Prostate gland (tissue), 2 donors: Measurements from ENCODE around the gene CC2D1B. TPM values are rescaled to one million over a fixed set of nuclear protein-coding genes. Genes with fewer than 3 reads are reported as not detected.

Source experiments
- DNase-seq: peaks from one replicate; pipeline ENCODE4 v3.0.0-alpha.2; 2019; ENCODE audit warnings: low spot score
- H3K27ac ChIP-seq, 2 donors: fragments of 200-600 bp; sonication (generic); 2 replicates each; pipeline ENCODE4 v1.5.1; 2017 to 2019
- H3K27me3 ChIP-seq: fragments of 200-600 bp; sonication (generic); replicated peaks from 2 replicates; pipeline ENCODE4 v1.5.1; 2019; ENCODE audit not compliant: insufficient read depth
- H3K36me3 ChIP-seq, 2 donors: fragments of 200-600 bp; sonication (generic); 1 replicate in 1 of 2; 2 replicates in 1 of 2; pipeline versions ENCODE4 v1.5.1 to v1.8.1; 2017 to 2019
- H3K4me1 ChIP-seq: fragments of 200-600 bp; sonication (generic); replicated peaks from 2 replicates; pipeline ENCODE4 v1.5.1; 2019
- H3K4me3 ChIP-seq, 2 donors: fragments of 200-600 bp; sonication (generic); 2 replicates each; pipeline ENCODE4 v1.5.1; 2017 to 2019
- H3K9me3 ChIP-seq: fragments of 200-600 bp; sonication (generic); 2 replicates; pipeline ENCODE4 v1.5.1; 2017
- CTCF ChIP-seq, 4 experiments: fragments of 200-600 bp in 2 of 4; fragments of 450-650 bp in 2 of 4; sonication (generic) in 2 of 4; IDR thresholded peaks; 1 replicate in 3 of 4; 2 replicates in 1 of 4; pipeline ENCODE4 v1.5.1; 2016 to 2019; ENCODE audit warnings: antibody characterized with exemption in 4 of 4, mild to moderate bottlenecking in 2 of 4, moderate library complexity in 2 of 4
- POLR2A ChIP-seq: fragments of 450-650 bp; IDR thresholded peaks from one replicate; pipeline ENCODE4 v1.6.1; 2016; ENCODE audit warnings: antibody characterized with exemption, mild to moderate bottlenecking
- POLR2AphosphoS5 ChIP-seq: sonication (generic); formaldehyde crosslinking; IDR thresholded peaks from one replicate; pipeline ENCODE4 v1.6.1; 2017; ENCODE audit warnings: antibody characterized with exemption
- WGBS: methylation state at CpG from one replicate; pipeline ENCODE4 v1.1.5; 2018; 5-methylcytosine and 5-hydroxymethylcytosine counted together
- intact Hi-C: fragments of 100-400 bp; cut with DNase I; formaldehyde crosslinking; loops from one replicate; pipeline ENCODE4 v1.14.2; 2022
- total RNA-seq, 2 donors: library from RNA; depleted of rRNA; stranded (reverse); fragments of >200 nt; gene quantifications; one replicate each; pipeline ENCODE4 v1.1.0, GENCODE V29; 2016

CC2D1B gene
- total RNA-seq, 2 donors from 2014 or later, result 24.2 to 43.9 TPM

- intact Hi-C loops, result no loop called here
- Histone ChIP-seq H3K27me3 (no peaks in the 10 kb centered on the region), H3K4me1 (peaks cover 7% of the 10 kb centered on the region), H3K4me3 (no peak overlapping the region), H3K27ac (no peak overlapping the region), H3K9me3 (no peaks in the 10 kb centered on the region), H3K36me3 (no peaks in the 10 kb centered on the region)
- WGBS, result 76% methylated on average over 11 of the region's 11 CpGs
- TF ChIP-seq CTCF (IDR thresholded peaks at IDR 0.05), result no peak
- TF ChIP-seq POLR2AphosphoS5, result no peak
- no peak for TF ChIP-seq POLR2A
- DNase-seq, result peak; percentile 13
Measured at GRCh38 chr1:52306227-52307006, 59.6 kb downstream of the CC2D1B start.

DNA sequence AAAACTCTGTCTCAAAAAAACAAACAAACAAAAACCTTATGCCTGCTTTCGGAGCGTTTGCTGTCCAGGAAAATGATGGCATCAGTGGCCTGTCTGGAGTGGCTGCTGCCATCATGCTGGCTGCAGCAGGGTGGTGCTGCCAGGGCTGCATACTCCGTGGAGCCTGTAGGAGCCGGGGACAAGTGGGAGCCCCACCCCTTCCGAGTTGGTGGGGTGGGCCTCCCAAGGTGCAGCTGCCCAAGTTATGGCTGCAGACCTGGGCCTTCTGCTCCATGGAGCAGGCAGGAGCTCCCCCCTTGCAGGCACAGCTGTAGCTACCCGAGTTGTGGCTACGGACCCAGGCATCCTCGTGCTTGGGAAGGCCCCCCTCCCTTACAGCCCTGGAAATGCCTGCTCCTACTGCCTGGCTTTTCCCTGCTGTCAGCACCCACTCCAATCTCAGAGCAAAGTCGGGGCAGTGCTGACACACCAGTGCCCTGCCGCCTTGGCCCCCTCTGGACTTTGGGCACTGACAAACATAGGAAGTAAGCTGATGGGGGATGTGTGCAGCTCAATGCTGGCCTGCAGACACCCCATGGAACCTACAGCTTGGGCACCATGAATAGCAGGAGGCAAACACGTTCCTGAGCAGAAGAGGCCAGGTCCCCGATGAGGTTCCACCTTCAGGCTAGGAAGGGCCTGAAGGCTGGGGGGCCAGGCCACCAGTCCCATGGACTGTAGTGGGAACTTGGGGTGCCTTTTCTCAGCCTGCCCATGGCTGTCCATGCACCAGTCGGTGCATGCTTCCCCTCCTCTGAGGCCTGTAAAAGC lies 60.4 kb downstream of the CC2D1B start:
- Histone ChIP-seq H3K4me3 (no peak overlapping the region), H3K4me1 (peaks cover 7% of the 10 kb centered on the region), H3K27me3 (no peaks in the 10 kb centered on the region), H3K36me3 (no peaks in the 10 kb centered on the region), H3K27ac (no peak overlapping the region), H3K9me3 (no peaks in the 10 kb centered on the region)
- intact Hi-C loops, result no loop called here
- TF ChIP-seq POLR2A (no peak), POLR2AphosphoS5 (no peak), CTCF (IDR thresholded peaks at IDR 0.05) (no peak)
- 91% methylated on average over 13 of the region's 13 CpGs for WGBS
- no peak for DNase-seq

Other genes starting within 250 kb of the CC2D1B start
- 10 to 100 TPM; 28.6 to 29.0 TPM for gene ZFYVE9, start 224.1 kb downstream of the CC2D1B start, total RNA-seq
- 1 to 10 TPM; 2.2 to 3.3 TPM for gene ORC1, start 38.2 kb upstream of the CC2D1B start, total RNA-seq
- 10 to 100 TPM; 15.3 to 24.8 TPM for gene PRPF38A, start 38.4 kb upstream of the CC2D1B start, total RNA-seq
- 10 to 100 TPM; 44.4 to 76.1 TPM for gene TUT4, start 186.9 kb upstream of the CC2D1B start, total RNA-seq
- gene GPX7, start 236.2 kb upstream of the CC2D1B start, total RNA-seq, result 10 to 100 TPM; 22.7 to 26.3 TPM